ELF-1 (cell line): ENCODE measurements around the gene PTPRM.
A peak's percentile ranks its signal among the peaks of the same experiment; 100 is the strongest.

Source experiments
- DNase-seq: peaks from one replicate; pipeline ENCODE4 v3.0.0-alpha.2; 2016; ENCODE audit warnings: low read depth, low spot score

The PTPRM gene

GRCh38 chr18:8097927-8098326 is 530.8 kb downstream of the PTPRM start:
- no peak for DNase-seq

GRCh38 chr18:8106603-8107002 is 539.5 kb downstream of the PTPRM start:
- no peak for DNase-seq

GRCh38 chr18:8107426-8107825 is 540.3 kb downstream of the PTPRM start:
- DNase-seq: no peak

GRCh38 chr18:8114480-8114879 is 547.4 kb downstream of the PTPRM start:
- no peak for DNase-seq

- DNase-seq: no peak
These were observed 549.4 kb downstream of the PTPRM start for GRCh38 chr18:8116341-8117005.

- no peak for DNase-seq
These were observed 549.9 kb downstream of the PTPRM start for GRCh38 chr18:8117006-8117371.

- DNase-seq: no peak
These were observed 554.0 kb downstream of the PTPRM start for GRCh38 chr18:8121101-8121500.

- DNase-seq: peak; percentile 20
These were observed 554.9 kb downstream of the PTPRM start for GRCh38 chr18:8121942-8122480.

- DNase-seq: peak; percentile 5
These were observed 557.4 kb downstream of the PTPRM start for GRCh38 chr18:8124232-8125146.

- no peak for DNase-seq
These were observed 563.0 kb downstream of the PTPRM start for GRCh38 chr18:8130096-8130495.

GRCh38 chr18:8133032-8133431 is 565.9 kb downstream of the PTPRM start:
- DNase-seq: no peak

- no peak for DNase-seq
These were observed 566.8 kb downstream of the PTPRM start for GRCh38 chr18:8133888-8134287.

- DNase-seq: no peak
These were observed 572.0 kb downstream of the PTPRM start for GRCh38 chr18:8139127-8139527.

- no peak for DNase-seq
These were observed 572.8 kb downstream of the PTPRM start for GRCh38 chr18:8139891-8140406.

GRCh38 chr18:8140841-8141501 is 573.9 kb downstream of the PTPRM start:
- peak; percentile 38 for DNase-seq

- DNase-seq: no peak
These were observed 575.1 kb downstream of the PTPRM start for GRCh38 chr18:8142131-8142711.

- DNase-seq: no peak
These were observed 575.8 kb downstream of the PTPRM start for GRCh38 chr18:8142932-8143331.

GRCh38 chr18:8151181-8151580 is 584.1 kb downstream of the PTPRM start:
- no peak for DNase-seq

GRCh38 chr18:8153887-8154583 is 586.9 kb downstream of the PTPRM start:
- no peak for DNase-seq

- peak; percentile 82 for DNase-seq
These were observed 595.7 kb downstream of the PTPRM start for GRCh38 chr18:8162802-8163201.
